Measurements from ENCODE around the gene GARS1.
"Not testable (repeated sequence)": the region's sequence is repeated elsewhere in the genome, so short reads cannot be mapped to it uniquely, and the experiment has no call there.

The GARS1 gene

DNA sequence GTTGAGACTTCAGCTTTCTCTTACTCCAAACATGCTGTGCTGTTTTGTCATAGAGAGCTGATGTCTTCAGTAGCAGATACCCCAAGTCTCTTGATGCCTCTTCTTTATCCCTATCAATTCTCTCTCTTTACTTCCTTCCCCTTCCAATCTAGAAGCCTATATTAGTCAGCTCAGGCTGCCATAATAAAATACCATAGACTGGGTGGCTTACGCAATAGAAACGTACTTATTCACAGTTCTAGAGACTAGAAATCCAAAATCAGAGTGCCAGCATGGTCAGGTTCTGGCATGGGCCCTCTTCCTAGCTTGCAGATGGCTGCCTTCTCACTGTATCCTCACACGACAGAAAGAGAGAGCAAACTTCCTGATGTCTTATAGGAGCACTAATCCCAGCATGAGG lies 9.0 kb upstream of the GARS1 start:
- TF ChIP-seq CTCF (IDR thresholded peaks at IDR 0.05; ENCODE audit: control extremely low read depth, extremely low read depth, low read depth, missing control alignments) = no peak
- CTCF ChIA-PET = interaction anchor here (1.3 to 5.3 kb wide), 3 partner anchors 9 to 232 kb away, joined by 3 to 14 read pairs (median 7); no protein-coding TSS in a partner anchor
- POLR2A ChIA-PET = no interaction called here
- DNase-seq (ENCODE audit: extremely low spot score) = no peak

DNA sequence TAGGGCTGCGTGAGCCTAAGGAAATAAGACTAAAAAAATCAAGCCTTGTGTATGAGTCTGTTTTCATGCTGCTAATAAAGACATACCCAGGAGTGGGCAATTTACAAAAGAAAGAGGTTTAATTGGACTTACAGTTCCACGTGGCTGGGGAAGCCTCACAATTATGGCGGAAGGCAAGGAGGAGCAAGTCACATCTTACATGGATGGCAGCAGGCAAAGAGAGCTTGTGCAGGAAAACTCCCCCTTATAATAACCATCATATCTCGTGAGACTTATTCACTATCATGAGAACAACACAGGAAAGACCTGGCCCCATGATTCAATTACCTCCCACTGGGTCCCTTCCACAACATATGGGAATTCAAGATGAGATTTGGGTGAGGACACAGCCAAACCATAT lies 7.1 kb upstream of the GARS1 start:
- DNase-seq (ENCODE audit: extremely low spot score); POLR2A ChIA-PET: not testable (repeated sequence)
- CTCF ChIA-PET = interaction anchor here (1.1 to 2.0 kb wide), 2 partner anchors 8 to 11 kb away, joined by 4 to 7 read pairs; no protein-coding TSS in a partner anchor

GRCh38 chr7:30589111-30589510 lies 5.6 kb upstream of the GARS1 start:
- no peak for TF ChIP-seq CTCF (IDR thresholded peaks at IDR 0.05; ENCODE audit: control extremely low read depth, extremely low read depth, low read depth, missing control alignments)
- POLR2A ChIA-PET = no interaction called here
- no peak for DNase-seq (ENCODE audit: extremely low spot score)
- CTCF ChIA-PET = interaction anchor here (0.8 to 1.1 kb wide), 2 partner anchors 12 to 39 kb away, joined by 3 read pairs; no protein-coding TSS in a partner anchor

- peak; percentile 56 for DNase-seq (ENCODE audit: extremely low spot score)
- ChIA-PET CTCF (interaction anchor here (1.0 to 1.4 kb wide), 2 partner anchors 23 to 30 kb away, joined by 3 to 5 read pairs; no protein-coding TSS in a partner anchor), POLR2A (interaction anchor here (0.7 kb wide), 1 partner anchor 18 kb away, joined by 3 read pairs; no protein-coding TSS in a partner anchor)
- no peak for TF ChIP-seq CTCF (IDR thresholded peaks at IDR 0.05; ENCODE audit: control extremely low read depth, extremely low read depth, low read depth, missing control alignments)
Measured at GRCh38 chr7:30594048-30594539, 584 bp upstream of the GARS1 start.

DNA sequence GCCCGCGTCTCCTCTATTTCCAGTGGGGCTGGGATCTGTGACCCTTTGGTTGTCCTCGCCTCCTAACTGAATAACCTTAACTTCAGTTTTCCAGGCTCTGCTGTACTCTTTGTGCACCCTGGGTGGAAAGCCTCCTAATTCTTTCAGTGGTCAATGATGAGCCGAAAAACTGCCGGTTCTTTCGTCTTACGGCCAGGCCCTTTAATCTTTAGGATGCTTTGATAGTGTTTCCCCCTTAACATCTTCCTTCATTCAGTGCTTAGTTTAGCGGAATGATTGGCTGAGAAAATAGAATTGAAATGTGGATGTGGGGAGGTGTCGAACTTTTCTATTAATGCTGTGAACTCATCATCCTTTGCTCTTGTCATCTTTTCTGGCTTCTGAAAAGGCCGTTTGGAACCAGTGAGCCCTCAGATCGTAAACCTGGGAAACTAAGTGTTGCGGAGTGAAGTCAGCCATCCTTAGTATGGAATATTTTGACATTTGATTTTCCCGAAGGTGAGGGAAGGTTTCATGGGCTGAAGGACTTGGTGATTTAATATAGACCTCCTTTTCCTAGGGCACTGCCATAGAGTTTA lies 847 bp downstream of the GARS1 start:
- no peak for TF ChIP-seq CTCF (IDR thresholded peaks at IDR 0.05; ENCODE audit: control extremely low read depth, extremely low read depth, low read depth, missing control alignments)
- POLR2A ChIA-PET = no interaction called here
- no peak for DNase-seq (ENCODE audit: extremely low spot score)
- CTCF ChIA-PET = interaction anchor here (1.5 kb wide), 1 partner anchor 21 kb away, joined by 3 read pairs; no protein-coding TSS in a partner anchor

GRCh38 chr7:30596014-30596641 lies 1.4 kb downstream of the GARS1 start:
- ChIA-PET POLR2A (no interaction called here), CTCF (interaction anchor here (1.3 to 1.5 kb wide), 3 partner anchors 9 to 20 kb away, joined by 3 to 5 read pairs (median 3); no protein-coding TSS in a partner anchor)
- TF ChIP-seq CTCF (IDR thresholded peaks at IDR 0.05; ENCODE audit: control extremely low read depth, extremely low read depth, low read depth, missing control alignments) = no peak
- no peak for DNase-seq (ENCODE audit: extremely low spot score)

GRCh38 chr7:30596721-30597120 lies 2.0 kb downstream of the GARS1 start:
- CTCF ChIA-PET = interaction anchor here (1.0 to 1.5 kb wide), 4 partner anchors 9 to 33 kb away, joined by 3 to 5 read pairs (median 3); no protein-coding TSS in a partner anchor
- POLR2A ChIA-PET = no interaction called here
- TF ChIP-seq CTCF (IDR thresholded peaks at IDR 0.05; ENCODE audit: control extremely low read depth, extremely low read depth, low read depth, missing control alignments) = no peak
- DNase-seq (ENCODE audit: extremely low spot score) = no peak
